HG03378 (cell line): ENCODE data around the gene ADRB1.

Experiments
- ATAC-seq: cut with Tn5 transposase; IDR thresholded peaks from one replicate; pipeline ENCODE4 v1.9.1; 2021; ENCODE audit warnings: mild to moderate bottlenecking, moderate library complexity; ENCODE audit not compliant: unreplicated experiment

ADRB1 gene

DNA sequence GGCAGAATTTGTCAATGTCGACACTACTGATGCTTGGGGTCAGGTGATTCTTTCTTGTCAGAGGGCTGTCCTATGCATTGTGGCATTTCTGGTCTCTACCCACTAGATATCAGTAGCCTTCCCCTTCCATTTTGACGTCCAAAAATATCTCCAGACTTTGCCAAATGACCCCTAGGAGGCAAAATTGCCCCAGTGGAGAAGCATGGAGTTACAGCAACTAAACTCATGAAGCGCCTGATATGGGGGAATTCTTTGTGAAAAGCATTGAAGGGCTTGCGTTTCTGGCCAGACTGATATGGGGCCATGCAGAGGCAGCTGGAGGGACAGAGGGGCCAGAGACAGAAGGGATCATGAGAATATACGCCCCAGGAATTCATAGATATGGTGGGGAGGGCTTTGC is 43.6 kb downstream of the ADRB1 start:
- ATAC-seq, result no peak

DNA sequence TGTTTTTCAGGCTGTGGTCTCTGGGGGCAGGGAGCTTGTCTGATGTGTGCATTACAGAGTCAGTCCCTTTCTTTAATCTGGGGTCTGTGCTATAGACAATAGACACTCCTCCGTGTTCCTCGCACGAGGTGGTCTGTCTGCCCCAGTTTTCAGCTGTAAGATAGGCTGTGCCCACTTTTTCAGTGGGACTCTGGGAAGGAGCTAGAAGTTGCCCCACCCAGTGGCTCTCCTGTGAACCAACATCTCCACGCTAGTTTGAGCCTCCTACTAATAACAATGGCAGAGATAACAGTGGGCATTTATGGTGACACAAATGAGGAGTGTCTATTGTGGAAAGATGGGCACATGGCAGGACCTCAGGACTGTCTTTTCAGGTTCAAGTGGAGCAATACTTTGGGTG is 44.0 kb downstream of the ADRB1 start:
- ATAC-seq, result no peak

DNA sequence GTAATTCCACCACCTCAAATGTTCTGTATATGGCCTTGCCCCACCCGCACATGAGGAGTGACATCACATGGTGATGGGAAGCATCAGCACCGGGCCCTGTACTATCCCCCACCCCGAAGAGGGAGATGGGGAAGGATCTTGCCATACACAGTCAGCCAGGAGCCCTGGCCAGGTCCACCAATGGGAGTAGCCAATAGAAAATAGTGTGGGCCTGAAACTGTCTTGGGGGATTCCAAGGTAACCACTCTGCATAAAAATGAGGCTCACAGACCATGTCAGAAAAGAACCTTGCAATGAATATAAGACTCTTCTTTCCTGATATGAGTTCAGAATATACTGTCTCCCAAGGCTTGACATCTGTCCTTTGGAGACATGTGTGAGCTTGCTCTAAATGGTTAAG is 51.1 kb downstream of the ADRB1 start:
- no peak for ATAC-seq

- peak; percentile 45 for ATAC-seq
Observed at GRCh38 chr10:114095559-114096337, 52.1 kb downstream of the ADRB1 start.
